Measurements from ENCODE around the gene PAK6. TPM values are rescaled to one million over a fixed set of nuclear protein-coding genes. Genes with fewer than 3 reads are reported as not detected.

The PAK6 gene
- total RNA-seq, 4 donors from 2014 or later, result 0.33 to 0.52 (median 0.45) TPM; not detected in 1

- Histone ChIP-seq H3K4me3 (peak overlapping the region; percentile 62 to 73 (median 62)), H3K36me3 (no peaks in the 10 kb centered on the region), H3K27ac (replicated peaks in 1 of 4) (no peak overlapping the region), H3K9me3 (no peaks in the 10 kb centered on the region), H3K27me3 (peaks cover 0 to 20% (median 4%) of the 10 kb centered on the region in 4 donors), H3K4me1 (peaks cover 17 to 20% (median 19%) of the 10 kb centered on the region in 4 donors)
- DNase-seq (ENCODE audit: extremely low spot score), result no peak
- intact Hi-C loops (cut with DNase I), result no loop called here
- WGBS, result 53% methylated on average over 21 of the region's 28 CpGs
- TF ChIP-seq CTCF (IDR thresholded peaks at IDR 0.05), result no peak
- TF ChIP-seq POLR2A (IDR thresholded peaks at IDR 0.05; ENCODE audit: low read depth), result no peak
- no peak for TF ChIP-seq POLR2AphosphoS5 (IDR thresholded peaks at IDR 0.05)
- TF ChIP-seq EP300 (IDR thresholded peaks at IDR 0.05), result no peak
Measured at GRCh38 chr15:40253167-40253790, 14.4 kb downstream of the PAK6 start.

- Histone ChIP-seq H3K27ac (replicated peaks in 1 of 4) (no peak overlapping the region), H3K4me3 (no peak overlapping the region), H3K36me3 (no peaks in the 10 kb centered on the region), H3K4me1 (peaks cover 17 to 20% (median 19%) of the 10 kb centered on the region in 4 donors), H3K27me3 (peaks cover 0 to 29% (median 4%) of the 10 kb centered on the region in 4 donors), H3K9me3 (no peaks in the 10 kb centered on the region)
- no peak for DNase-seq (ENCODE audit: extremely low spot score)
- intact Hi-C loops (cut with DNase I), result no loop called here
- TF ChIP-seq POLR2A (IDR thresholded peaks at IDR 0.05; ENCODE audit: low read depth) (no peak), POLR2AphosphoS5 (IDR thresholded peaks at IDR 0.05) (no peak), CTCF (IDR thresholded peaks at IDR 0.05) (no peak), EP300 (IDR thresholded peaks at IDR 0.05) (no peak)
- 93% methylated on average over 3 of the region's 3 CpGs for WGBS
Measured at GRCh38 chr15:40254452-40254851, 15.6 kb downstream of the PAK6 start.

- peaks cover 17 to 20% (median 19%) of the 10 kb centered on the region in 4 donors for H3K4me1 ChIP-seq
- no peaks in the 10 kb centered on the region for H3K9me3 ChIP-seq
- intact Hi-C loops (cut with DNase I), result no loop called here
- 90% methylated on average over 3 of the region's 4 CpGs for WGBS
- no peak for DNase-seq (ENCODE audit: extremely low spot score)
- peaks cover 0 to 29% (median 4%) of the 10 kb centered on the region in 4 donors for H3K27me3 ChIP-seq
- H3K4me3 ChIP-seq, result no peak overlapping the region
- no peaks in the 10 kb centered on the region for H3K36me3 ChIP-seq
- TF ChIP-seq CTCF (IDR thresholded peaks at IDR 0.05), result no peak
- no peak for TF ChIP-seq EP300 (IDR thresholded peaks at IDR 0.05)
- TF ChIP-seq POLR2A (IDR thresholded peaks at IDR 0.05; ENCODE audit: low read depth), result no peak
- no peak for TF ChIP-seq POLR2AphosphoS5 (IDR thresholded peaks at IDR 0.05)
- no peak overlapping the region for H3K27ac ChIP-seq (replicated peaks in 1 of 4)
Measured at GRCh38 chr15:40255033-40255432, 16.2 kb downstream of the PAK6 start.

- Histone ChIP-seq H3K36me3 (no peaks in the 10 kb centered on the region), H3K4me1 (peaks cover 17 to 20% (median 19%) of the 10 kb centered on the region in 4 donors), H3K27me3 (peaks cover 0 to 29% (median 4%) of the 10 kb centered on the region in 4 donors), H3K9me3 (no peaks in the 10 kb centered on the region), H3K4me3 (no peak overlapping the region), H3K27ac (replicated peaks in 1 of 4) (no peak overlapping the region)
- 94% methylated on average over 17 of the region's 17 CpGs for WGBS
- DNase-seq (ENCODE audit: extremely low spot score), result no peak
- intact Hi-C loops (cut with DNase I), result no loop called here
- TF ChIP-seq EP300 (IDR thresholded peaks at IDR 0.05) (no peak), POLR2AphosphoS5 (IDR thresholded peaks at IDR 0.05) (no peak), CTCF (IDR thresholded peaks at IDR 0.05) (no peak), POLR2A (IDR thresholded peaks at IDR 0.05; ENCODE audit: low read depth) (no peak)
Measured at GRCh38 chr15:40256638-40257235, 17.9 kb downstream of the PAK6 start.
